Ammon's horn (tissue), 1 donor: ENCODE measurements around the gene ABCB11.
"Not testable (repeated sequence)": the region's sequence is repeated elsewhere in the genome, so short reads cannot be mapped to it uniquely, and the experiment has no call there.

Experiments used
- DNase-seq: peaks from one replicate; pipeline ENCODE4 v3.0.0-alpha.2; 2016; ENCODE audit warnings: low spot score

The ABCB11 gene

DNA sequence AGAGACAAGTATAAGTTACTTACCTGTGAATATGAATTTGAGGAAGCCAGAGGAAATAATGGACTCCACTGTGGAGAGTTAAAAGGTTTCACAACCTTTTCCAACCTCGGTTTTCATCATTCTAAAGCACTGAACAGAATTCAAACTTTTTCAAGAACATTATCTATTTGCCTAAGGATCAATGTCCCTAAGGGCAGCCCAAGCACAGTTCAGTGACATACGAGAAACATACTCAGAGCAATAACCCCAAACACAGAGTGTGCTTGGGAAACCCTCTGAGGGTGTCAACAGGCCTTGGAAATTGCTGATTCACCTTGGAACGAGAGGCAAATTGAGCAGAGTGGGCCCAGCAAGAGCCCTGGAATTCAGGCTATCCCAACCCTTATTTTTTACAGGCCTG, at the start of gene ABCB11:
ABCB11 (minus strand) TSS at position 123 of the 400 bp plus-strand sequence. CDS start 13,199 bp downstream, outside the sequence.
- no peak for DNase-seq

DNA sequence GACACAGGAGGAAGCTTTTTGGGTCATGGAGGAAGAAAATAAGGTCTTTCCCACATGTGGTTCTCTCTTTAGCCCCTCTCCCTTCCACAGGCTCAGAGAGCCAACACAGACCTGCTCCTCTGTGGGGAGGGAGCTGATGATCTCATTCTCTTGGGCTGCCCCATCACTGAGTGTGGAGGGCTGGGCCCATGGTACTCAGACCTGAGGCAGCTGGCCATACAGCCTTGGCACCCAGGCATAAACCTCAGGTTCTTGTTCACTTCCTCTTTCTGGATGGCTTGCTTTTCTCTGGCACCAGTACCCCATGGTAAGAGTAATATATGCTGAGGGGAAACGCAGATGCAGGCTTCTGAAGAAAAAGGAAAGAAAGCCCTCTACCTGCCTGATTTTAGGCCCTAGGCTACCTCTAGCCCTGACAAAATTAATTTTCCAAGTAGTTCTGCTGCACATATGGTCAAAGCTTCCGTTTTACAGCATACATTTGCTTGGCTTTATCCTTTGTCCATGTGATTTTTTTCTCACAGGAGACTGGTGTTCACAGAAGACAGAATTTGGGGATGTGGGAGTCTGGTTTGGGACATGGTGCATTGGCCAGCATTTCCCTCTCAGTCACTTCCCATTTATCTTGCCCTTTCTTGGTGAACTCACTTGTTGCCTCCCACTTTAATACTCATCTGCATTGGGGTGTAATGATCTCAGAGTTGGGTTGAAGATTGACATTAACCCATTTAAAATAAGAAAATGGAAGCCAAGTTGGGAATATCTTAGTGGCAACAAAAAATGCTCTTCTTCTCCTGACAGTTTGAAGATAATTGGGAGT, 49.3 kb upstream of the ABCB11 start:
- DNase-seq: peak; percentile 58

DNA sequence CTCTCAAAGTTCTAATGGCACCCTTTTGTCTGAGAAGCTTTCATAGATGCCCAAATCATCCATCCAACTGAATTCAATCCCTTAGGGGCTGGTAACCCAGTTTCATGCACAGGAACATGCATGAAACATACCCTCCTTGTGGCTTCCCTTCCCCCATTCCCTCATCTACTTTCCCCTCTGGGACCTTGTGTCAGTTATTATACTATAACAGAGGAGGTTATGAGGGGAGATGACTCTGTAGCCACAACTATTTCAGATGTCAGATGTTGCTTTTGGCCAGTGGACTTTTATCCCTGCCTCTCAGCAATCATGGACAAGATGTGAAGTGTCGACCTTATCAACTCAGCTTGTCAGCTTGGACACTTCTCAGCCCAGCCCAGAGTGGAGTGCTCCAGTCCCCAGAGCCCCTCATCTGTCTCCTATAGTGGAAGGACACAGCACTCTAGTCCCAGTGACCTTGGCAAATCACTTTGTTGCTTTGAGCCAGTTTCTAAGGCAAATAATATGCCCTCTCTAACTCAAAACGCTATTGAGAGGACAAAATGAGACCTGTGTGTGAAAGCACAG, 46.6 kb upstream of the ABCB11 start:
- no peak for DNase-seq

DNA sequence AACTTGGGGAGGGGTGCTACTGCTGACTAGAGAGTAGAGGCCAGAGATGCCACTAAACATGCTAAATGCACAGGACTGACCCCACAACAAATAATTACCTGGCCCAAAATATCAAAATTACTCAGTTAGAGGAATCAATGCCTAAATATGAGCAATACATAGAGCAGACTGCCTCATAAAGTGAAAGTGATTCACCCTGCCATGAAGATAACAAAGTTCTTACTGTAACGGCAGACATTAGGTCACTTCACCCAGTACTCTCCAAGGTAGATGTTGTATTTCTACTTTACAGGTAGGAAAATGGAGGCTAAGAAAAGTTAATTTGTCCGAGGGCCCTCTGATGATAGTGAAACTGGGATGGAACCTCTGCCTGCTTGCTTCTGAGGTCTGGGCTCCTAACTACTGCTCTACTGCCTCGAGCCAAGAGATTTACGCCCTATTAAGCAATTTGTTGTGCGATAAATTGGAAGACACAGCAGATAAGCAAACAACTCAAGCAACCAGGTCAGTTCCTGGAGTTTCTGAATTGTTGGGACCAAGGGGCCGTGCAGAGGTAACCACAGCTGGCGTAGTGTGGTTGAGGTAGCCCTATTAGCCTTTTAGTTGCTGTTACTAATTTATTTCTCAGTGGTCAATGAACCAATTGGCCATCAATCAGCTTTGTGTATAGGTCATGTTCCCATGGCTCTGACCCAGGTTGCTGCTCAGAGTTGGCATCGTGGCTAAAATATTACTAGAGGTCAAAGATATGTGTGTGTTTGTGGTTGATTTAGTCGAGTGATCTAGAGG, 43.0 kb upstream of the ABCB11 start:
- no peak for DNase-seq

DNA sequence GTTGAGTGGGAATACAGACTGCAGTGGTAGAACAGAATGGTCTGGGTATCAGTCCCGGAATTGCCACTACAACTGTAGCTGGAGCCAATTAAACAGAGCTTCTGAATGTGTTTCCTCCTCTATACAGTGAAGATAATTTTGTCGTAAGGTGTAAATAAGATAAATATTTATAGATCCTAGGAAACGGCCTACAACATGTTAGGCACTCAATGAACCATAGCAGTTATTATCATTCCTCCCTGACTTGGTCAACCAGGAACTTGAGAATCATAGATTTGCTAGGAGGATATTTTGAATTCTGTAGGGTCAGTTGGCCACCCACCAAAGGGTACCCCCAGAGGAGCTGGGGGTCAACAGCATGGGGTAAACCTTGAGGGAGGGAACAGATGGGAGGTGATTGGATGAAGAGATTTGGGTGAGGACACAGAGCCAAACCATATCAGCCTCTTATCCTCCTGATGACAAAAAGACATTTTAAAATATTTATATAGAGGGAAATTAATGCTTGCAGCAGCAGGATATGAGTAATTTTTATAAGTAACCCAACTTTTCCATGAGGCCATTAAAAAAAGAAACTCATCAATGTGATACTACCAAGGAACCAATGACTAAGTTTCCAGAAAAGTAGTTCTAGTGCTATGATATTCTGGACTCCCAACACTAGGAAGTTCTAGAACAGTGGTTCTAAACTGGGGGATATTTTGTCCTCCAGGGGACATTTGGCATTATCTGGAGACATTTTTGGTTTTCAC, 42.3 kb upstream of the ABCB11 start:
- DNase-seq: no peak

DNA sequence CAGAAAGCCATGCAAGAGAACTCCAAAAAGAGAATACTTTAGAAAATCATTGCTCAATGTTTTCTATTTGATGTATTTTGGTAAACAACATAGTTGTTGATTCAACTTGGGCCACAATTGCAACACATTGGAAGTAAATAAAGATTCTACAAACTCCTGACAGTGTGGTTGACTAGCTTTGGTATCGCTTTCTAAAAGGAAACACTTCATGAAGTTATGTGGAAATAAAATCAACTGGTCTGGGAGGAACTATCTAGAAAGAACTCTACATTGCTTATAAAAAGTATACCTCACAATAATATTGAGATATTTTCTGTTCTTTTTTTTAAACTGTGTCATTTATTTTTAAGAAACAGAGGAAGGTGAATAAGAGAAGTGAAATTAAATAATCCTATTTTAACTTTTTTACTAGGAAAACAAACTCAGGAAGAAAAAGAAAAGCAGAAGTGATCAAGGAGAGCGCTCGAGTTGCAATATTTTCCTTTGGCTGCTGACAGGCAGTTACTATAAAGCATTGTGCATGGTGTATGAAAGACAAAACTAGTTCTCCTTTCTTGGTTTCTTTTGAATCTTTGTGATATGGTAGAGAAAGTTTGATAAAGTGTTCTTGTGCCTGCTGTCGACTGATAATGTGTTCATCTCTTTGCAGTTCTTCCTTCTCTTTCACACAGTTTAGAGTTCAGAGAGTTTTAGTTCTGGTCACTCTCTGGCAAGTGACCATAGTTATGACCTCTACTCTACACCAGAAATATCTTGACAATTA, 41.2 kb upstream of the ABCB11 start:
- peak; percentile 28 for DNase-seq

DNA sequence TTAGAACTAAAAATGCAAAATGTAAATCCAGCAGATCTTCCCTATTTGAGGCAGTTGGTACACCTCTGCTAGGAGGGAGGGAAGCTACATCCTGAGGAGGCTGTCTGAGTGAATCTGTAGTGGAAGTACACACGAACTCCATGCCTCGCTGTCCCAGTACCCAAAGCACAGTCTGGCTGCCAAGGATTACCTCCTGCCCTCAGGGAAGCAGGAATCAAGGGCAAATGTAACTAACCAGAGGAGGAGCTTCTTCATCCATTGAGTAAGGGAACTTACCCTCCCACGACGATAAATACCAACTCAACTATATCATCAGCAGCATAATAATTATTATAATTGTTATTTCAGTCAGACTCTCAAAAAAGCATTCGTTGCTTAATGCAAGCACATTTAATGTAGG, 40.3 kb upstream of the ABCB11 start:
- no peak for DNase-seq

DNA sequence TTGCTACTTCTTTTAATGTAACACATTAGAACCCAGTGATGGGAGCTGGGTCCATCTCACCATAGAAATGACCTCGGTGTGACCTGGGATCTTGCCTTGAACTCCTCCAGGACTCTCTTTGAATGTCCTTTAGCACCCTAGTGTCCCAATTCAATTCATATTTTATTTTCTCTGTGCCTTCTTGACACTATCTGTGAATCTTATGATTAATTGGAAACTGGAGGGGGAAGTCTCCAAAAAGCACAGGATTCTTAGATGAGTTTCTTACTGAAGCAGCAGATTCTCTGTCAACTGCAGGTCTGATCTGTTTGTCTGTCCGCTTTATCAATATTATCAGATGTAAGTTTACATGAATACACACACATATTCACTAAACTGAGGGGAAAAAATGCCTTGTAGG, 38.7 kb upstream of the ABCB11 start:
- DNase-seq: no peak

DNA sequence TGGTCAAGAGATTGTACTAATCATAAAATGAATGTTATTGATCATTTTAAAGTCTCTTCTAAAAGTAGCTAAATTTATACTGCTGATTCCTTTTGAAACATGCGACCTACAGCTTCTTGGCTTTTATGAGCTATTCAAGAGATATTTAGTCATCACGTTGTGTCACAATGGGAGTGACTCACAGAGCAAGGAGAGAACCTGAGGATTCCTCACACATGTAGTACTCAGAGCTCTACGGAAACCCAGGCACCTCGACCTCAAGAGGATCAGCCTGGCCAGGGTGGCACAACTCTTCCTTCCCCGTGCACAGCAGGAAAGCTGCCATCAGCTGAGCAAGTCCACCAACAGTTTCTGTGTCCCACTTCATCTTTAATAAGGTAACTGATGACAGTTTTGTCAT, 38.2 kb upstream of the ABCB11 start, which contains the start of gene DHRS9:
DHRS9 (plus strand) TSS at position 223 of the 400 bp plus-strand sequence. CDS start 12,019 bp downstream, outside the sequence.
- DNase-seq: no peak

DNA sequence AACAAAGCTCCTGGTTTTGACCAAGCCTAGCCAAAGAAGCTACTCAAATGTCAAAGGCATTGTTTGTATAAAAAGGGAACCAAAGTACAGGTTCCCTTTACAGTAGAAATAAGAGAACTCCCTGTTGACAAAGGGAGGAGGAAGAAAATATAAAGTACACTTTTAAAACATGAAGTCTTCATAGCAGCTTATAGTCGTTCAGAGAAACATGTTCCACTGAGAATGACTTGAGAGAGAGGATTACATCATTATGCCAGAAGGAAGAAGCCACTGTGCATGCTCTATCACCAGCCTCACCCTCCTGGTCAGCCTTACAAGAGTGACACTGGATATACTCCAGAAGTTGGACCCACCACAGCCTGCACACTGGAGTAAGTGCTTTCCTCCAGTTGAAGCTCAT, 35.8 kb upstream of the ABCB11 start:
- no peak for DNase-seq

DNA sequence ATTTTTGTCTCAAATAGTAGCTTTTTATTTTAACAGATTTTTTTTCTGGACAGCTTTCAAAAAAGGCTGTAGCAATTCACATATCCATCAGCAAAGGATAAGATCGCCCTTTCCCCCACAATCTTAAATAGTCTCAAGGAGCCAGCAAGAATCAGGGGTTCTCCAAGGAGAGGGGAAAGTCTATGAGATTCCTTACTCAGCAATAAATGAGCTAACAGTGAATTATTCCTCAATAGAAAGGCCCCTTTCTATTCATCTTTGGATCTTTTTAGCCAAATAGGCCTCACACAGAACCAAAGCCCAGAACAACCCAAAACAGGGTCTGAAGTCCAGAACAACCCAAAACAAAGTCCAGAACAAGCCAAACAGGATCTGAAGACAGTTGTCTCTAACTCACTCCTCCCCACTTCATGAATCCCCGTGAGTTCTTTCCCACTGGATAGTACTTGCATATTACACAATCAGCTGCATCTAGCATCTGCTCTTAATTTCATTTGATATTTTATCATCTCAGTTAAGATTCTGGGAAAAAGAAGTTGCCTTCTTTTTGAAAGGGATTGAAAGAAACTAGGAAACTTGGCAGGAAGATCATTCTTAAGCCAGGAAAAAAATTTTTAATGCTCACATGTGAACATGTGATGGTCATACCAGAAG, 34.9 kb upstream of the ABCB11 start:
- DNase-seq: no peak

DNA sequence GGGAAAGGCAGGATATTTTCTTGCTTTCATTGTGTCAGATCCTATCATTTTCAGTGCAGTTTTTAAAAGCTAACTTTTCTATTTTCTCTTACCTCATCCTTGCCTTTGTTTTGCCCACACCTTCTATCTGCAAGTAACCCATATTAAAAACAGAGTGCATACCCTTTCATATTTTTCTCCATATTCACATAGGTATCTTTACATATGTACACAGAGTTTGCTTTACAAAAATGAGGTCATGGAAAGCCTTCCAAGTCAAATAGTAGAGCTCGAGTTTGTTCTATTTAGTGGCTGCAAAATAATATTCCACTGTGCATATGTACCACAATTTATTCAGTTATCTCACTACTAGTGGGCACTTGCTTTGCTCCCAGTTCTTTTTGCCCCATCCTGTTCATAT, 34.3 kb upstream of the ABCB11 start:
- no peak for DNase-seq

DNA sequence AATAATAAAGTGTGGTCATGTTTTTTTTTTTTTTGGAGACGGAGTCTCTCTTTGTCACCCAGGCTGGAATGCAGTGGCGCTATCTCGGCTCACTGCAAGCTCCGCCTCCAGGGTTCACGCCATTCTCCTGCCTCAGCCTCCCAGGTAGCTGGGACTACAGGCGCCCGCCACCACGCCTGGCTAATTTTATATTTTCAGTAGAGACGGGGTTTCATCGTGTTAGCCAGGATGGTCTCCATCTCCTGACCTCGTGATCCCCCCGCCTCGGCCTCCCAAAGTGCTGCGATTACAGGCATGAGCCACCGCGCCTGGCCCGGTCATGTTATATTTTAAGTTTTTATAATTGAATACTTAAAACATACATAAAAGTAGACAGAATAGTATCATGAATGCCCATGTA, 33.1 kb upstream of the ABCB11 start:
- DNase-seq: not testable (repeated sequence)

DNA sequence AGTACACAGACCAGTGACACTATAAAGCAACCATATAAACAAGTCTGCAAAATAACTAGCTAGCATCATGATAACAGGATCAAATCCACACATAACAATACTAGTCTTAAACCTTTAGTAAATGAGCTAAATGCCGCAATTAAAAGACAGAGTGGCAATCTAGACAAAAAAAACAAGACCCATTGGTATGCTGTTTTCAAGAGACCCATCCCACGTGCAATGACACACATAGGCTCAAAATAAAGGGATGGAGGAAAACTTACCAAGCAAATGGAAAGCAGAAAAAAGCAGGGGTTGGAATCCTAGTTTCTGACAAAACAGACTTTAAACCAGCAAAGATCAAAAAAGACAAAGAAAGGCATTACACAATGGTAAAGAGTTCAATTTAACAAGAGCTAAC, 23.5 kb upstream of the ABCB11 start:
- not testable (repeated sequence) for DNase-seq

DNA sequence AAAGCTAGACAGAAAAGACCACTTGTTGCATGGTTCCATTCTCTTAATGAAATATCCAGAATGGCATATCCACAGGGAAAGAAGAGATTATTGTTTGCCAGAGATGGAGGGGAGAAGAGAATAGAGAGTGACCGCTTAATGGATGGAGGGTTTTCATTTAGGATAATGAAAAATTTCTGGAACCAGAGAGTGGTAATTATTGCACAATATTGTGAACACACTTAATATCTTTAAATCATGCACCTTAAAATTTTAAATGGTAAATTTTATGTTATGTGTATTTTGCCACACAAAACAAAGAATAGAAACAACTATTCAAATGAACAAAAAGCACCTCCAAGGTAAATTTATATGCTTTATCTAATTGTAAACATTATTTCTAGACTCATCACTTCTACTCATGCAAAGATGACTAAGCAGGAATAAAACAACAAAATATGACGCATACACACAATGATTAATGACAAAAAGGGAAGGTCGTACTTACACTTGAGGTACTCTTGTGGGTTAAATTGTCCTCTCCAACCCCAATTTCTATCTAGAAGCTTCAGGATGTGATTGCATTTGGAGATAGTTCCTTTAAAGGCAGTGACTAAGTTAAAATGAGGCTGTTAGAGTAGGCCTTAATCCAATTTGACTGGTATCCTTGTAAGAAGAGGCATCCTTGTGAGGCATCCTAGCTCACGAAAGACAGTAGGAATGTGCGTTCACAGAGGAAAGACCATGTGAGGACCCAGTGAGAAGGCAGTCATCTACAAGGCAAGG, 19.5 kb upstream of the ABCB11 start:
- DNase-seq: no peak

DNA sequence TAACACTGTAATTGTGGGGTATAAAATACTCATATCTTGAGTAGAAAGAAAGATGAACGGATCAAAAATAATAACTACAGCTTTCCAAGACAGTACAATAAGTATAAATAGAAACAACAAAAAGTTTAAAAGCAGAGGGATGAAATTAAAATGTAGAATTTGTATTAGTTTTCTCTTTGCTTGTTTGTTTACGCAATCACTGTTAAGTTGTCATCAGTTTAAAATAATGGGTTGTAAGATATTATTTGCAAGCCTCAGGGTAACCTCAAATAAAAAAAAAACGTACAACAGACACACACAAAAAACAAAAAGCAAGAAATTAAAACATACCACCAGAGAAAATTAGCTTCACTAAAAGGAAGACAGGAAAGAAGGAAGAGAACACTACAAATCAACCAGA, 18.0 kb upstream of the ABCB11 start:
- no peak for DNase-seq

DNA sequence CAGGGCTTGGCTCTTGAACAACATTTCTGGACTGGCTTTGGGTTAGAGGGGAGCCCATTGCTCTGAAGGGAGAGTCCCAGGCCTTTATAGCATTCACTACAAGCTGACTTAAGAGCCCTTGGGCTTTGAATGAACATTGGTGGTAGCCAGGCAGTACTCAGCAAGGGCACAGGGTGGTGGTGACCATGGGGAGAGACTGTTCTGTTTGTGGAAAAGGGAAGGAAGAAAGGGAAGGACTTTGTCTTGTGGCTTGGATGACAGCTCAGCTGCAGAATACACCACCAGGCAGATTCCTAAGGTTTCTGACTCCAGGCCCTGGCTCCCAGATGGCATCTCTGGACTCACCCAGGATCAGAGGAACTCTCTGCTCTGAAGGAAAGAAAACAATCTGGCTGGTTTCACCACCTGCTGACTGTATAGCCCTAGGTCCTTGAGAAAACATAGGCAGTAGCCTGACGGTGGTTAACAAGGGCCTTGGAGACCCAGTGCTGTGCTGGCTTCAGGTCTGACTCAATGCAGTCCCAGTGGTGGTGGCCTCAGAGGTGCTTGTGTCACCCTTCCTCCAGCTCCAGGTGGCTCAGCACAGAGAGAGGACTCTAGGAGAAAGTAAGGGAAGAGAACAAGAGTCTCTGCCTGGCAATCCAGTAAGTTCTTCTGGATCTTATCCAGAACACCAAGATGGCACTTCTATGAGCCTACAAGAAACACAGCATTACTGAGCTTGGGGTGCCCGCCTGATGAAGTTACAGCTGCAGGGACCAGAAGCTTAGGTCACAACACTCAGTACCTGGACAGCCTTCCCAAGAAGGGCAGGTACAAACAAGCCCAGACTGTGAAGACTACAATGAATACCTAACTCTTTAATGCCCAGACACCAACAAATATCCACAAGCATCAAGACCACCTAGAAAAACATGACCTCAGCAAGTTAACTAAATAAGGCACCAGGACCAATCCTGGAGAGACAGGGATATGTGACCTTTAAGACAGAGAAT, 16.4 kb upstream of the ABCB11 start:
- no peak for DNase-seq

DNA sequence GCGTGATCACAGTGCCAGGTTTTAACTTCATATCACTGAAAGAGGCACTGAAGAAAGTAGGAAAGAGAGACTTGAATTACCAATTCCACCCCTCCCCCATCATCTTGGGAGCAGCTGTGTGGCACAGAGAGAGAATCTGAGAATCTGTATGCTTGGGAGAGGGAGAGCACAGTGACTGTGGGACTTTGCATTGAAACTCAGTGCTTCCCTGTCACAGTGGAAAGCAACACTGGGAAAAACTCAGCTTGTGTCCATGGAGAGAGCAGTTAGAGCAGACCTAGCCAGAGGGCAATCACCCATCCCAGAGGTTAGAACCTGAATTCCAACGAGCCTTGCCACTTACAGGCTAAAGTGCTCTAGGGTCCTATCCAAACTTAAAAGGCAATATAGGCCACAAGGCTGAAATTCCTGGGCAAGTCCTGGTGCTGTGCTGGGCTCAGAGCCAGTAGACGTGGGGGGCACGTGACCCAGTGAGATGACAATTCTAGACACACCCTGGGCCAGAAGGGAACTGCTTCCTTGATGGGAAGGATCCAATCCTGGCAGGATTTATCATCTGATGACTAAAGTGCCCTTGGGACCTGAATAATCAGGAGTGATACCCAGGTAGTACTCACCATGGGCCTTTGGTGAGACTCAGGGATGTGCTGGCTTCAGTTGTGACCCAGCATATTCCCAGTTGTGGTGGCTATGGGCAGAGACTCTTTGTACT, 15.5 kb upstream of the ABCB11 start:
- no peak for DNase-seq
